Measurements from ENCODE around the gene TRAF7.
A peak's percentile ranks its signal among the peaks of the same experiment; 100 is the strongest.

TRAF7 gene

GRCh38 chr16:2190002-2190658 is 34.5 kb downstream of the TRAF7 start:
- H3K27ac ChIP-seq = no peak overlapping the region
- TF ChIP-seq, protein P1, sequence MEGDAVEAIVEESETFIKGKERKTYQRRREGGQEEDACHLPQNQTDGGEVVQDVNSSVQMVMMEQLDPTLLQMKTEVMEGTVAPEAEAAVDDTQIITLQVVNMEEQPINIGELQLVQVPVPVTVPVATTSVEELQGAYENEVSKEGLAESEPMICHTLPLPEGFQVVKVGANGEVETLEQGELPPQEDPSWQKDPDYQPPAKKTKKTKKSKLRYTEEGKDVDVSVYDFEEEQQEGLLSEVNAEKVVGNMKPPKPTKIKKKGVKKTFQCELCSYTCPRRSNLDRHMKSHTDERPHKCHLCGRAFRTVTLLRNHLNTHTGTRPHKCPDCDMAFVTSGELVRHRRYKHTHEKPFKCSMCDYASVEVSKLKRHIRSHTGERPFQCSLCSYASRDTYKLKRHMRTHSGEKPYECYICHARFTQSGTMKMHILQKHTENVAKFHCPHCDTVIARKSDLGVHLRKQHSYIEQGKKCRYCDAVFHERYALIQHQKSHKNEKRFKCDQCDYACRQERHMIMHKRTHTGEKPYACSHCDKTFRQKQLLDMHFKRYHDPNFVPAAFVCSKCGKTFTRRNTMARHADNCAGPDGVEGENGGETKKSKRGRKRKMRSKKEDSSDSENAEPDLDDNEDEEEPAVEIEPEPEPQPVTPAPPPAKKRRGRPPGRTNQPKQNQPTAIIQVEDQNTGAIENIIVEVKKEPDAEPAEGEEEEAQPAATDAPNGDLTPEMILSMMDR (conservative IDR thresholded peaks at IDR 0.05) = no peak
- no peak for TF ChIP-seq ZFX (IDR thresholded peaks at IDR 0.05)

- TF ChIP-seq ZFX (IDR thresholded peaks at IDR 0.05) = no peak
- TF ChIP-seq, protein P1 (conservative IDR thresholded peaks at IDR 0.05) = no peak
- H3K27ac ChIP-seq = no peak overlapping the region
These were observed 35.3 kb downstream of the TRAF7 start for GRCh38 chr16:2190659-2191445.

- no peak overlapping the region for H3K27ac ChIP-seq
- TF ChIP-seq, protein P1 (conservative IDR thresholded peaks at IDR 0.05) = no peak
- no peak for TF ChIP-seq ZFX (IDR thresholded peaks at IDR 0.05)
These were observed 35.8 kb downstream of the TRAF7 start for GRCh38 chr16:2191446-2191706.

DNA sequence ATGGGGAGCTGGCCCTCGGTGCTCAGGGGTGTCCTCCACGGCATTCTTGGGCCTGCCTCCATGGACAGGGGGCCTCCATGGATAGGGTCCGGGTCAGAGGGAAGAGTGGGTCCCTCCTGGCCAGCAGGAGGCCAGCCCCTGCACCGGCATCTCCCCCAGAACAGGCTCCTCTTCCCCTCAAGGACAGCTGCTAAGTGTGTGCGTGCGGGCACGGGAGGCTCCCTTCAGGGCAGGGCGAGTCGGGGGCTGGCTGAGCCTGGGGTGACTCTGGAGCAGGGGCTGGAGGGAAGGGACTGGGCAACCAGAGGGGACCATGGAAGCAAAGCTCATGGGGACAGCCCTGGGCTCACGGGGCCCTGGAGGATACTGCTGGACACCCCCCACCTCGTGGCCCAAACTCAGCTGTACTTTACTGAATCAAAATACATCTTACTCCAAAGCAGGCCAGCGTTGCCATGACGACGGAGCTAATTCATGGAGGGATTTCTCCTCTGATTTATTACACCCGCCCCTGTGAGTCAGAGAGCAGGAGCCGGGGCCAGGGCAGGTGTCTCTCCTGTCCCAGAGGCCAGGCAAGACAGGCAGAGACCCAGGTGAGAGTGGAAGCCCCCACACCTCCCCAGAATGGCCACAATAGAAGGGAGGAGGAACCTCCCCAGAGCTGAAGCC is 38.7 kb downstream of the TRAF7 start:
- TF ChIP-seq, protein P1 (conservative IDR thresholded peaks at IDR 0.05) = no peak
- no peak for TF ChIP-seq ZFX (IDR thresholded peaks at IDR 0.05)
- no peak overlapping the region for H3K27ac ChIP-seq

DNA sequence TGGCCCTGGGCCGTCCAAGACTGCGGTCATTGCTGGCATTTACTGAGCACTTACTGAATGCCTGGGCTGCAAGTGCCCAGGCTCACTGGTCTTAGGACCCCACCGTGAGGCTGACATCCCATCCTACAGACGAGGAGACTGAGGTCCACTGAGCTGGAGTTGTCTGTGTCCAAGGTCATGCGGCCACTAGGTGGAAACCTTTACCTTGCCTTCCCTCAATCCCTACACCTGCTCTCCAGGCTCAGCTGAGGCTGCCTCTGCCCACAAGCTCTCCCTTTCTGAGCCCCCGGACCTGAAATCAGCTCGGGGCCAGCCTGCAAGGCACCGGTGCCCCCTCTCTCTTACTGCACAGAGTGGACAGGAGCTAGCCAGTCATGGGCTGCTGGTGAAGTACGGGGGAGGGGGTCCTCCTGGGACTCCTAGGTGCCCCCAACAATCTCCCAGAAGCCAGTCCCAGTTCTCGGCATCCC is 39.3 kb downstream of the TRAF7 start:
- no peak for TF ChIP-seq ZFX (IDR thresholded peaks at IDR 0.05)
- TF ChIP-seq, protein P1 (conservative IDR thresholded peaks at IDR 0.05) = peak; percentile 79
- H3K27ac ChIP-seq = no peak overlapping the region

- TF ChIP-seq, protein P1 (conservative IDR thresholded peaks at IDR 0.05) = no peak
- TF ChIP-seq ZFX (IDR thresholded peaks at IDR 0.05) = no peak
- no peak overlapping the region for H3K27ac ChIP-seq
These were observed 40.0 kb downstream of the TRAF7 start for GRCh38 chr16:2195322-2196161.
